SH-SY5Y (cell line): ENCODE data around the gene KCNH4.

Experiments
- GATA2 ChIP-seq: IDR thresholded peaks from 2 replicates; pipeline ENCODE4 v1.6.1; 2011; ENCODE audit warnings: mild to moderate bottlenecking, low read depth, low read length
- GATA3 ChIP-seq: IDR thresholded peaks from 2 replicates; pipeline ENCODE4 v1.6.1; 2011; ENCODE audit warnings: low read depth, mild to moderate bottlenecking, low read length, moderate library complexity

DNA sequence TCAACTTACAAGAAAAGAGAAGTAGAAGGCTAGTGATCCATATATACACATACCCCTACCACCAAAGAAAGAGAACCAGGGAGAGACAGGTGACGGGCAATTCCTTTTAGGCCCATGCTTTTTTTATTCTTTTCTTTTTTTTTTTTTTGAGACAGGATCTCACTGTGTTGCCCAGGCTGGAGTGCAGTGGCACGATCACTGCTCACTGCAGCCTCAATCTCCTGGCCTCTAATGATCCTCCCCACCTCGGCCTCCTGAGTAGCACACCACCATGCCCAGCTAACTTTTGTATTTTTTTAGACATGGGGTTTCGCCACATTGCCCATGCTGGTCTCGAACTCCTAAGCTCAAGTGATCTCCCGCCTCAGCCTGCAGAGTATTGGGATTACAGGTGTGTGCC is 53.5 kb downstream of the KCNH4 start:
- TF ChIP-seq GATA3 (no peak), GATA2 (no peak)
